ENCODE results near the gene NOMO2. TPM values are rescaled to one million over a fixed set of nuclear protein-coding genes. Genes with fewer than 3 reads are reported as not detected.
A peak's percentile ranks its signal among the peaks of the same experiment; 100 is the strongest.
"Not testable (repeated sequence)": the region's sequence is repeated elsewhere in the genome, so short reads cannot be mapped to it uniquely, and the experiment has no call there.

The NOMO2 gene
- total RNA-seq, 2 donors from 2014 or later: 121 to 141 TPM

- H3K4me3 ChIP-seq (ENCODE audit: low read length); H3K4me1 Mint-ChIP-seq; H3K36me3 ChIP-seq (ENCODE audit: control insufficient read depth, insufficient read depth, low read length); H3K4me1 ChIP-seq (ENCODE audit: control insufficient read depth, insufficient read depth, low read length); H3K36me3 Mint-ChIP-seq (ENCODE audit: low read depth); H3K9ac ChIP-seq (ENCODE audit: extremely low read depth, low read length, poor library complexity, severe bottlenecking); H3K27ac Mint-ChIP-seq; H3K9me3 Mint-ChIP-seq; H3K4me3 Mint-ChIP-seq; H3K27ac ChIP-seq (ENCODE audit: low read depth, low read length); DNase-seq; H3K27me3 Mint-ChIP-seq (ENCODE audit: insufficient read depth); H3K9me3 ChIP-seq (ENCODE audit: control insufficient read depth, low read length); H3K27me3 ChIP-seq (ENCODE audit: control insufficient read depth, insufficient read depth, low read length, poor library complexity, severe bottlenecking): not testable (repeated sequence)
- peak; percentile 25 for TF ChIP-seq CTCF (conservative IDR thresholded peaks at IDR 0.05)
- 100% methylated on average over 1 of the region's 2 CpGs; no CpG with 5 or more reads in 1 of the 2 experiments for WGBS, 2 experiments (ENCODE audit: insufficient coverage in 1 of 2, insufficient read length in 1 of 2)
Measured at GRCh38 chr16:18575945-18576344, 14.0 kb upstream of the NOMO2 start.

GRCh38 chr16:18575298-18575917 lies 13.5 kb upstream of the NOMO2 start:
- DNase-seq; H3K4me3 Mint-ChIP-seq; H3K27me3 ChIP-seq (ENCODE audit: control insufficient read depth, insufficient read depth, low read length, poor library complexity, severe bottlenecking); H3K9me3 Mint-ChIP-seq; H3K27me3 Mint-ChIP-seq (ENCODE audit: insufficient read depth); H3K27ac ChIP-seq (ENCODE audit: low read depth, low read length); H3K4me3 ChIP-seq (ENCODE audit: low read length); H3K36me3 ChIP-seq (ENCODE audit: control insufficient read depth, insufficient read depth, low read length); H3K9me3 ChIP-seq (ENCODE audit: control insufficient read depth, low read length); H3K4me1 Mint-ChIP-seq; H3K4me1 ChIP-seq (ENCODE audit: control insufficient read depth, insufficient read depth, low read length); H3K27ac Mint-ChIP-seq; H3K36me3 Mint-ChIP-seq (ENCODE audit: low read depth); H3K9ac ChIP-seq (ENCODE audit: extremely low read depth, low read length, poor library complexity, severe bottlenecking): not testable (repeated sequence)
- WGBS, 2 experiments (ENCODE audit: insufficient coverage in 1 of 2, insufficient read length in 1 of 2): 91% methylated on average over 5 of the region's 13 CpGs; no CpG with 5 or more reads in 1 of the 2 experiments

GRCh38 chr16:18573887-18574286 lies 12.0 kb upstream of the NOMO2 start:
- H3K36me3 ChIP-seq (ENCODE audit: control insufficient read depth, insufficient read depth, low read length); H3K4me3 ChIP-seq (ENCODE audit: low read length); H3K4me3 Mint-ChIP-seq; H3K27ac Mint-ChIP-seq; H3K9ac ChIP-seq (ENCODE audit: extremely low read depth, low read length, poor library complexity, severe bottlenecking); DNase-seq; H3K9me3 ChIP-seq (ENCODE audit: control insufficient read depth, low read length); H3K9me3 Mint-ChIP-seq; H3K27ac ChIP-seq (ENCODE audit: low read depth, low read length); H3K4me1 ChIP-seq (ENCODE audit: control insufficient read depth, insufficient read depth, low read length); H3K27me3 ChIP-seq (ENCODE audit: control insufficient read depth, insufficient read depth, low read length, poor library complexity, severe bottlenecking); H3K36me3 Mint-ChIP-seq (ENCODE audit: low read depth); H3K4me1 Mint-ChIP-seq; H3K27me3 Mint-ChIP-seq (ENCODE audit: insufficient read depth): not testable (repeated sequence)
- 100% methylated on average over 2 of the region's 7 CpGs; no CpG with 5 or more reads in 1 of the 2 experiments for WGBS, 2 experiments (ENCODE audit: insufficient coverage in 1 of 2, insufficient read length in 1 of 2)

- not testable (repeated sequence) for DNase-seq; H3K27me3 Mint-ChIP-seq (ENCODE audit: insufficient read depth); H3K4me3 ChIP-seq (ENCODE audit: low read length); H3K9me3 ChIP-seq (ENCODE audit: control insufficient read depth, low read length); H3K27ac ChIP-seq (ENCODE audit: low read depth, low read length); H3K4me1 Mint-ChIP-seq; H3K27me3 ChIP-seq (ENCODE audit: control insufficient read depth, insufficient read depth, low read length, poor library complexity, severe bottlenecking); H3K9ac ChIP-seq (ENCODE audit: extremely low read depth, low read length, poor library complexity, severe bottlenecking); H3K4me3 Mint-ChIP-seq; H3K9me3 Mint-ChIP-seq; H3K4me1 ChIP-seq (ENCODE audit: control insufficient read depth, insufficient read depth, low read length); H3K27ac Mint-ChIP-seq; H3K36me3 Mint-ChIP-seq (ENCODE audit: low read depth); H3K36me3 ChIP-seq (ENCODE audit: control insufficient read depth, insufficient read depth, low read length)
- WGBS, 2 experiments (ENCODE audit: insufficient coverage in 1 of 2, insufficient read length in 1 of 2): no CpG with 5 or more reads among the region's 8 CpGs
Measured at GRCh38 chr16:18572973-18573372, 11.1 kb upstream of the NOMO2 start.

- not testable (repeated sequence) for H3K9me3 ChIP-seq (ENCODE audit: control insufficient read depth, low read length); H3K4me3 ChIP-seq (ENCODE audit: low read length); H3K9ac ChIP-seq (ENCODE audit: extremely low read depth, low read length, poor library complexity, severe bottlenecking); H3K27ac Mint-ChIP-seq; H3K36me3 Mint-ChIP-seq (ENCODE audit: low read depth); H3K4me3 Mint-ChIP-seq; H3K27ac ChIP-seq (ENCODE audit: low read depth, low read length); H3K36me3 ChIP-seq (ENCODE audit: control insufficient read depth, insufficient read depth, low read length); H3K27me3 Mint-ChIP-seq (ENCODE audit: insufficient read depth); H3K27me3 ChIP-seq (ENCODE audit: control insufficient read depth, insufficient read depth, low read length, poor library complexity, severe bottlenecking); H3K4me1 ChIP-seq (ENCODE audit: control insufficient read depth, insufficient read depth, low read length); H3K4me1 Mint-ChIP-seq; H3K9me3 Mint-ChIP-seq
- 26% methylated on average over 7 of the region's 13 CpGs; no CpG with 5 or more reads in 1 of the 2 experiments for WGBS, 2 experiments (ENCODE audit: insufficient coverage in 1 of 2, insufficient read length in 1 of 2)
- peak; percentile 42 for DNase-seq
Measured at GRCh38 chr16:18571307-18571850, 9.5 kb upstream of the NOMO2 start.

GRCh38 chr16:18570529-18571306 lies 8.8 kb upstream of the NOMO2 start:
- 66% methylated on average over 4 of the region's 46 CpGs; no CpG with 5 or more reads in 1 of the 2 experiments for WGBS, 2 experiments (ENCODE audit: insufficient coverage in 1 of 2, insufficient read length in 1 of 2)
- H3K36me3 Mint-ChIP-seq (ENCODE audit: low read depth): not testable (repeated sequence)

More at GRCh38 chr16:18570529-18571306, 8.8 kb upstream of the NOMO2 start:
- not testable (repeated sequence) for H3K4me3 ChIP-seq (ENCODE audit: low read length); H3K4me3 Mint-ChIP-seq; H3K9ac ChIP-seq (ENCODE audit: extremely low read depth, low read length, poor library complexity, severe bottlenecking); H3K9me3 ChIP-seq (ENCODE audit: control insufficient read depth, low read length); H3K27ac ChIP-seq (ENCODE audit: low read depth, low read length); H3K9me3 Mint-ChIP-seq; H3K27me3 Mint-ChIP-seq (ENCODE audit: insufficient read depth); H3K27ac Mint-ChIP-seq; H3K4me1 ChIP-seq (ENCODE audit: control insufficient read depth, insufficient read depth, low read length); H3K27me3 ChIP-seq (ENCODE audit: control insufficient read depth, insufficient read depth, low read length, poor library complexity, severe bottlenecking); H3K4me1 Mint-ChIP-seq; H3K36me3 ChIP-seq (ENCODE audit: control insufficient read depth, insufficient read depth, low read length)
- peak; percentile 18 for DNase-seq

Data from endodermal cell (in vitro differentiated cells).